Panc1 (cell line): ENCODE results near the gene TMEM151B. TPM values are rescaled to one million over a fixed set of nuclear protein-coding genes. Genes with fewer than 3 reads are reported as not detected.

Experiments
- ATAC-seq: fragments of 200-7000 bp; cut with Tn5 transposase; 2 replicates; pipeline ENCODE4 v1.9.1; 2020; ENCODE audit warnings: mild to moderate bottlenecking, moderate library complexity
- BruUV-seq: library from RNA; stranded (reverse); fragments of 400-500 nt; replicated peaks from 2 replicates; lab custom pipeline; 2021; lab: Mats Ljungman, UMichigan
- CTCF ChIA-PET: fragments of 300-600 bp; sonication (Branson Sonifier 250); formaldehyde crosslinking; loops from one replicate; lab custom pipeline; 2022; ENCODE audit warnings: antibody characterized with exemption; lab: Charles Lee
- POLR2A ChIA-PET: fragments of 300-600 bp; sonication (Branson Sonifier 250); formaldehyde crosslinking; loops from one replicate; lab custom pipeline; 2022; ENCODE audit warnings: antibody characterized with exemption; lab: Charles Lee
- DNase-seq: peaks from one replicate; pipeline ENCODE4 v3.0.0-alpha.2; 2010; ENCODE audit warnings: low read depth, low spot score
- H3K27ac ChIP-seq: 2 replicates; pipeline ENCODE4 v1.5.1; 2011; ENCODE audit warnings: mild to moderate bottlenecking, low read length, inconsistent platforms
- H3K27me3 ChIP-seq: fragments of 200-500 bp; sonication (Bioruptor generic); 2 replicates; pipeline ENCODE4 v1.6.0; 2014; ENCODE audit warnings: low read length, inconsistent platforms; ENCODE audit not compliant: control insufficient read depth, insufficient read depth
- H3K36me3 ChIP-seq: fragments of 200-500 bp; sonication (Bioruptor generic); 2 replicates; pipeline ENCODE4 v1.5.1; 2014; ENCODE audit warnings: inconsistent platforms, mild to moderate bottlenecking, low read length, moderate library complexity; ENCODE audit not compliant: control insufficient read depth, insufficient read depth
- H3K4me1 ChIP-seq: 2 replicates; pipeline ENCODE4 v1.5.1; 2011; ENCODE audit warnings: inconsistent platforms, mild to moderate bottlenecking, low read length, moderate library complexity; ENCODE audit not compliant: control insufficient read depth, insufficient read depth
- H3K4me3 ChIP-seq, 2 experiments: 2 replicates each; pipeline ENCODE4 v1.5.1; 2011 to 2012; ENCODE audit warnings: low read depth in 2 of 2, low read length in 2 of 2, mild to moderate bottlenecking in 2 of 2, inconsistent platforms in 1 of 2, moderate library complexity in 1 of 2
- H3K9me3 ChIP-seq: fragments of 200-500 bp; sonication (Bioruptor generic); 2 replicates; pipeline ENCODE4 v1.5.1; 2014; ENCODE audit warnings: low read depth, mild to moderate bottlenecking, inconsistent platforms, low read length, moderate library complexity; ENCODE audit not compliant: control insufficient read depth, insufficient read depth
- POLR2AphosphoS5 ChIP-seq: IDR thresholded peaks from 2 replicates; pipeline ENCODE4 v1.6.1; 2012; ENCODE audit warnings: mild to moderate bottlenecking, low read depth, low read length, moderate library complexity
- SIN3A ChIP-seq: IDR thresholded peaks from 2 replicates; pipeline ENCODE4 v1.6.1; 2012; ENCODE audit warnings: low read depth, mild to moderate bottlenecking, low read length, moderate library complexity, borderline replicate concordance; ENCODE audit not compliant: insufficient read depth
- TCF7L2 ChIP-seq: IDR thresholded peaks from 2 replicates; pipeline ENCODE4 v1.6.1; 2011; ENCODE audit warnings: mild to moderate bottlenecking, low read depth, low read length, inconsistent platforms
- in situ Hi-C: cut with HindIII; loops from 2 replicates; pipeline ENCODE4 v1.10.0; 2016; ENCODE audit warnings: low sequenced_read_pairs, low pct_unique_long_range_greater_than_20kb
- intact Hi-C: fragments of 100-400 bp; cut with micrococcal nuclease; formaldehyde crosslinking; loops from one replicate; pipeline ENCODE4 v1.10.0; 2022; ENCODE audit not compliant: unreplicated experiment
- total RNA-seq: library from RNA; stranded (reverse); gene quantifications from one replicate; pipeline ENCODE4 v1.2.1, GENCODE V29; 2021; ENCODE audit not compliant: unreplicated experiment
- TF ChIP-seq, protein P1 (sequence below): fragments of 450-650 bp; IDR thresholded peaks from 2 replicates; pipeline ENCODE4 v1.5.1; 2017; ENCODE audit warnings: mild to moderate bottlenecking
- TF ChIP-seq, protein P2 (sequence below), 2 experiments: IDR thresholded peaks; 2 replicates each; pipeline ENCODE4 v1.6.1; 2011 to 2012; ENCODE audit warnings: low read depth in 2 of 2, control low read depth in 1 of 2, low read length in 1 of 2, mild to moderate bottlenecking in 1 of 2, moderate library complexity in 1 of 2; ENCODE audit not compliant: insufficient read depth in 1 of 2

Gene TMEM151B
- total RNA-seq, 1 experiment from 2014 or later: 0.18 TPM

DNA sequence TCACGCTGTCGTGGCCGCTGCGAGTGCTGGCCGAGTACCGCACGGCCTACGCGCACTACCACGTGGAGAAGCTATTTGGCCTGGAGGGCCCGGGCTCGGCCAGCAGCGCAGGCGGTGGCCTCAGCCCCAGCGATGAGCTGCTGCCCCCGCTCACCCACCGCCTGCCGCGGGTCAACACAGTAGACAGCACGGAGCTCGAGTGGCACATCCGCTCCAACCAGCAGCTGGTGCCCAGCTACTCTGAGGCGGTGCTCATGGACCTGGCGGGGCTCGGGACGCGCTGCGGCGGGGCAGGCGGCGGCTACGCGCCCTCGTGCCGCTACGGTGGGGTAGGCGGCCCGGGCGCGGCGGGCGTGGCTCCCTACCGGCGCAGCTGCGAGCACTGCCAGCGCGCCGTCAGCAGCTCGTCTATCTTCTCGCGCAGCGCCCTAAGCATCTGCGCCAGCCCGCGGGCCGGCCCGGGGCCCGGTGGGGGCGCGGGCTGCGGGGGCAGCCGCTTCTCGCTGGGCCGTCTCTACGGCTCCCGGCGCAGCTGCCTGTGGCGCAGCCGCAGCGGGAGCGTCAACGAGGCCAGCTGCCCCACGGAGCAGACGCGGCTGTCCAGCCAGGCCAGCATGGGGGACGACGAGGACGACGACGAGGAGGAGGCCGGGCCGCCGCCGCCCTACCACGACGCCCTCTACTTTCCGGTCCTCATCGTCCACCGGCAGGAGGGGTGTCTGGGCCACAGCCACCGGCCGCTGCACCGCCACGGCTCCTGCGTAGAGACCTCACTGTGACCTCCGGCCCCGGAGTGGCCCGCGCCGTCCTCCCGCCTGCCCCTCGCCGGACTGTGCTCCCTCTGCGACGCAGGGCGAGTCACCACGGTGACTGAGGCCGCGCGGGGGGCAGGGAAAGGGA is 5.7 kb downstream of the TMEM151B start:
- H3K9me3 ChIP-seq: no peaks in the 10 kb centered on the region
- CTCF ChIA-PET: interaction anchor here (0.6 kb wide), 1 partner anchor 299 kb away, joined by 3 read pairs; no protein-coding TSS in a partner anchor
- intact Hi-C loops (no loop called here), in situ Hi-C loops (no loop called here)
- no peaks in the 10 kb centered on the region for H3K36me3 ChIP-seq
- H3K4me3 ChIP-seq: peak overlapping the region in 1 of 2 experiments; percentile 12; a peak in 1 of 4 replicates
- DNase-seq: no peak
- H3K27me3 ChIP-seq: peaks cover 7% of the 10 kb centered on the region; the same call in 1 of the 2 replicates
- no peak overlapping the region for H3K27ac ChIP-seq
- no peaks in the 10 kb centered on the region for H3K4me1 ChIP-seq
- peak; percentile 35; the same call in 1 of the 2 replicates for ATAC-seq
- TF ChIP-seq TCF7L2: no peak
- TF ChIP-seq, protein P1, sequence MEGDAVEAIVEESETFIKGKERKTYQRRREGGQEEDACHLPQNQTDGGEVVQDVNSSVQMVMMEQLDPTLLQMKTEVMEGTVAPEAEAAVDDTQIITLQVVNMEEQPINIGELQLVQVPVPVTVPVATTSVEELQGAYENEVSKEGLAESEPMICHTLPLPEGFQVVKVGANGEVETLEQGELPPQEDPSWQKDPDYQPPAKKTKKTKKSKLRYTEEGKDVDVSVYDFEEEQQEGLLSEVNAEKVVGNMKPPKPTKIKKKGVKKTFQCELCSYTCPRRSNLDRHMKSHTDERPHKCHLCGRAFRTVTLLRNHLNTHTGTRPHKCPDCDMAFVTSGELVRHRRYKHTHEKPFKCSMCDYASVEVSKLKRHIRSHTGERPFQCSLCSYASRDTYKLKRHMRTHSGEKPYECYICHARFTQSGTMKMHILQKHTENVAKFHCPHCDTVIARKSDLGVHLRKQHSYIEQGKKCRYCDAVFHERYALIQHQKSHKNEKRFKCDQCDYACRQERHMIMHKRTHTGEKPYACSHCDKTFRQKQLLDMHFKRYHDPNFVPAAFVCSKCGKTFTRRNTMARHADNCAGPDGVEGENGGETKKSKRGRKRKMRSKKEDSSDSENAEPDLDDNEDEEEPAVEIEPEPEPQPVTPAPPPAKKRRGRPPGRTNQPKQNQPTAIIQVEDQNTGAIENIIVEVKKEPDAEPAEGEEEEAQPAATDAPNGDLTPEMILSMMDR: no peak
- no peak for TF ChIP-seq SIN3A
- TF ChIP-seq, protein P2, sequence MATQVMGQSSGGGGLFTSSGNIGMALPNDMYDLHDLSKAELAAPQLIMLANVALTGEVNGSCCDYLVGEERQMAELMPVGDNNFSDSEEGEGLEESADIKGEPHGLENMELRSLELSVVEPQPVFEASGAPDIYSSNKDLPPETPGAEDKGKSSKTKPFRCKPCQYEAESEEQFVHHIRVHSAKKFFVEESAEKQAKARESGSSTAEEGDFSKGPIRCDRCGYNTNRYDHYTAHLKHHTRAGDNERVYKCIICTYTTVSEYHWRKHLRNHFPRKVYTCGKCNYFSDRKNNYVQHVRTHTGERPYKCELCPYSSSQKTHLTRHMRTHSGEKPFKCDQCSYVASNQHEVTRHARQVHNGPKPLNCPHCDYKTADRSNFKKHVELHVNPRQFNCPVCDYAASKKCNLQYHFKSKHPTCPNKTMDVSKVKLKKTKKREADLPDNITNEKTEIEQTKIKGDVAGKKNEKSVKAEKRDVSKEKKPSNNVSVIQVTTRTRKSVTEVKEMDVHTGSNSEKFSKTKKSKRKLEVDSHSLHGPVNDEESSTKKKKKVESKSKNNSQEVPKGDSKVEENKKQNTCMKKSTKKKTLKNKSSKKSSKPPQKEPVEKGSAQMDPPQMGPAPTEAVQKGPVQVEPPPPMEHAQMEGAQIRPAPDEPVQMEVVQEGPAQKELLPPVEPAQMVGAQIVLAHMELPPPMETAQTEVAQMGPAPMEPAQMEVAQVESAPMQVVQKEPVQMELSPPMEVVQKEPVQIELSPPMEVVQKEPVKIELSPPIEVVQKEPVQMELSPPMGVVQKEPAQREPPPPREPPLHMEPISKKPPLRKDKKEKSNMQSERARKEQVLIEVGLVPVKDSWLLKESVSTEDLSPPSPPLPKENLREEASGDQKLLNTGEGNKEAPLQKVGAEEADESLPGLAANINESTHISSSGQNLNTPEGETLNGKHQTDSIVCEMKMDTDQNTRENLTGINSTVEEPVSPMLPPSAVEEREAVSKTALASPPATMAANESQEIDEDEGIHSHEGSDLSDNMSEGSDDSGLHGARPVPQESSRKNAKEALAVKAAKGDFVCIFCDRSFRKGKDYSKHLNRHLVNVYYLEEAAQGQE (IDR thresholded peaks at IDR 0.05; ENCODE audit: insufficient read depth in 1 of 2, low read depth in 2 of 2, low read length in 1 of 2): no peak
- TF ChIP-seq POLR2AphosphoS5: no peak
- no TSS peak for BruUV-seq
- POLR2A ChIA-PET: interaction anchor here (0.5 to 0.6 kb wide), 2 partner anchors 46 to 56 kb away, joined by 4 to 7 read pairs; no protein-coding TSS in a partner anchor

DNA sequence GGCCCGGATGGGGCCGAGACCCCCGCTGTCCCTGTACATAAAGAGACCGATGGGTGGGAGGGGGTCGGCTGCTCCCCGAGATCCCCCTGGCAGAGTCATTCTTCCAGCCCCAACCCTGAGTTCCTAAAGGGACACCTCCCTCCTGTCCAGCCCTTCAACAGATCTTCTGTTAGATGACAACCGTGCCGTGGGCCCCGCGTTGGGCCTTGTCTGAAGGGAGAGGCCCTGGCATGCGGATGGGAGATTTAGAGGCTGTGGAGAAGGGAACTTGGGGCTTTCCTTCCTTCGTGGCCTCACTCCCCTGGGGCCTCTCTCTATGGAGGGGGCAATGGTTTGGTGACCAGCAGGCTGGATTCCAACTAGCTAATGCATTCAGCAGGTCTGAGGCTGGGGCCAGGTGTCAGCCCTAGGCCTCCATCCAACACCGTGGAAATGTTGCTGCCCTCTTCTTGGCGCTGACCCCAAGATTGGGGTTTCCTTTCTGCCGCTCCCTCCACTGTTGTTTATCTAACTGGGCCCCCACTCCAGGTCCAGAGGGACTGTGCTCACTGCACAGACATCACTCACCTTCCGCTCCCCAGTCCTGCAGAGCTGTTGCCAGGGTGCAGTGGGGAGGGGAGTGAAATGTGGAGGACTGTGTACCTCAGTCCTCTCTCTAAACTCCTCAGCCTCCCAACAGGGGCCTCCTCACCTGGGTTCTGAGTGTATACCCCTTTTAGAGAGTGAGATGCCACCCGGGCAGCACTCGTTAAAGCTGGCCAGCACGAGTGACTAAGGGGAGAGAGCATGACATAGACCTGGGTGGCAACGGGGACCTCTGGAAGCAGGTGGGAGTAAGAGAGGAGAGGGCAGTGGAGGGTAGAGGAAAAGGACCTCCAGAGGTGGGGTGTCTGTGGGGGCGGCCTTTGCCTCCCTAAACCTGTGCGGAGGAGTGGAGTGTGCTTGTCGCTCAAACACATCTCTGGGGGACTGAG is 6.7 kb downstream of the TMEM151B start:
- ATAC-seq: no peak
- no peaks in the 10 kb centered on the region for H3K36me3 ChIP-seq
- no peak overlapping the region for H3K27ac ChIP-seq
- ChIA-PET CTCF (interaction anchor here (0.6 to 1.2 kb wide), 2 partner anchors 9 to 92 kb away, joined by 4 to 7 read pairs; no protein-coding TSS in a partner anchor), POLR2A (no interaction called here)
- no peaks in the 10 kb centered on the region for H3K9me3 ChIP-seq
- in situ Hi-C loops: no loop called here
- no peak overlapping the region for H3K4me3 ChIP-seq
- no TSS peak for BruUV-seq
- intact Hi-C loops: no loop called here
- peaks cover 3% of the 10 kb centered on the region; the same call in 1 of the 2 replicates for H3K27me3 ChIP-seq
- TF ChIP-seq POLR2AphosphoS5 (no peak), TCF7L2 (no peak), SIN3A (no peak)
- TF ChIP-seq, protein P1: no peak
- TF ChIP-seq, protein P2 (IDR thresholded peaks at IDR 0.05; ENCODE audit: insufficient read depth in 1 of 2, low read depth in 2 of 2, low read length in 1 of 2): no peak
- H3K4me1 ChIP-seq: no peaks in the 10 kb centered on the region
- no peak for DNase-seq
